GM18517 (cell line): Measurements from ENCODE around the gene TRAPPC12.

ENCODE experiments used
- ATAC-seq: cut with Tn5 transposase; IDR thresholded peaks from one replicate; pipeline ENCODE4 v1.9.1; 2021; ENCODE audit warnings: mild to moderate bottlenecking, moderate library complexity; ENCODE audit not compliant: unreplicated experiment

The TRAPPC12 gene

DNA sequence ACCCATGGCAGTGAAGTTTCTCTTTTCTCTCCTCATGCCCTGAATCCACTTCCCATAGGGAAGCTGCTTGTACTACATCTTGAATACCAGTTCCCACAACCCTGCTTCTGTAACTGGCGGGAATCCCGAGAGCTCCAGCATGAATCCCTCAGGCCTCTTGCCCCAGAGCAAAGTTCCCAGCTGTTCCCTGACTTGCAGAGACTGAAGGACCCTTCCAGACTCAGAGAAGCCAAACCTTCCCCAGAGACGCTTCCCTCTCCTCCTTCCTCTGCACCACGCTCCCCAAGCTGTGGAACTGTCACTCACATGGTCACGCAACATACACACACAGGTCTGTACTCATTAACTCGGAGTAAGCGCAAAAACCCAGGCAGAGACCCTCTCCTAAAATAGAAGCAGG, 26.4 kb downstream of the TRAPPC12 start:
- no peak for ATAC-seq

DNA sequence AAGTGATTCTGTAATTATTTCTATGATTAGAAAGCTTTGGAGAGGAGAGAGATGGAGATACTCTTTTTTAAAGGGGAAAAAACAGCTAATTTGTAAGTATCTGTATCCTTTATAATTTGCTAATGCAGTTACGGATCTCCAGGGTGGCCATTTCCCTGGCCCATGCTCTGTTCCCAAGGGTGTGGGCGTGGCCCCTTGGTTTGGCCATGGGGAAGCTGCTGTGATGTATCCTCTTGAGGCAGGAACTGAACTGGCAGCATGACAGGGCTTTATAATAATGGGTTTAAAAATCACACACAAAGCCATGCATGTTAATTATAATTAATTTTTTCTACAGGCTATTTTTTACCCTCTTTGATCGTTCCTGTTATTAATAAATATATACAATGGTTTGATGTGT, 27.0 kb downstream of the TRAPPC12 start:
- no peak for ATAC-seq

DNA sequence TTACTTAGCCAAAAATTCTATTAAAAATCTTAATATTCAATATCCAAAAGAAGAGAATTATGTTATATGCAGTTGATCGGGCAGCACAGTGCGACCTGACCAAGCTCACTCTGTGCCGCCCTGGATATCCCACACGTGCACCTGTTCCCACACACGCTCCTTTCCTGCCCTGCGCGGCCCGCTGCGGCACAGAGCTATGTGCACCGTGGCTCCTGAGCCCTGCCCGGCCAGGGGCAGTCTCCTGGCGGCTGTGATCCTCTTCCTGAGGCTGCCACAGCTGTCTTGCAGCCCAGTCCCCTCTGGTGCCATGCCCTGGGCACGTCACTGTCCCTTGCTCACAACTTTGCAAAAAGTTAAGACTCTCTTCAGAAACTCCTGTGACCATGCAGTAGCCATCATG, 29.3 kb downstream of the TRAPPC12 start:
- no peak for ATAC-seq

GRCh38 chr2:3409627-3410170, 30.2 kb downstream of the TRAPPC12 start:
- no peak for ATAC-seq

GRCh38 chr2:3411103-3411502, 31.6 kb downstream of the TRAPPC12 start:
- ATAC-seq: no peak

DNA sequence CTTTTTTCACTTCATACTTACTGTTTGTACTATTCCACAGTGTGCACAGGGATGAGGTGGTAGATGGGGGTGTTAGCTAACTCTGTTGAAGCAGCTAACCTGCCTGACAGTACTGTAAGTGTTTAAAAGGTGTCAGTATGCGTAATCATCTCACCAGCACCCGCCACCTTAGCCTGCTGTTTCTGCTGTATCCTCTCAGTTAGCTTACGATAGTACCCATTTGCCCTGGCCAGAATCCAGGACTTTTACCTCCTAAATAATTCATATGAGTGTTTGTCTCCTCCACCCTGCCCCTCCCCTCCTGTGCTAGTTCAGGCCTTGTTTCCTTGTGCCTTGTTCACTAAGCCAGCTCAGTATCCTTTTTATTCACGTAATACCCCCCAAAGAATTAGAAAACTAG, 34.2 kb downstream of the TRAPPC12 start:
- no peak for ATAC-seq

- ATAC-seq: no peak
These were observed 34.8 kb downstream of the TRAPPC12 start for GRCh38 chr2:3414133-3414860.

- ATAC-seq: no peak
These were observed 39.4 kb downstream of the TRAPPC12 start for GRCh38 chr2:3418766-3419404.

DNA sequence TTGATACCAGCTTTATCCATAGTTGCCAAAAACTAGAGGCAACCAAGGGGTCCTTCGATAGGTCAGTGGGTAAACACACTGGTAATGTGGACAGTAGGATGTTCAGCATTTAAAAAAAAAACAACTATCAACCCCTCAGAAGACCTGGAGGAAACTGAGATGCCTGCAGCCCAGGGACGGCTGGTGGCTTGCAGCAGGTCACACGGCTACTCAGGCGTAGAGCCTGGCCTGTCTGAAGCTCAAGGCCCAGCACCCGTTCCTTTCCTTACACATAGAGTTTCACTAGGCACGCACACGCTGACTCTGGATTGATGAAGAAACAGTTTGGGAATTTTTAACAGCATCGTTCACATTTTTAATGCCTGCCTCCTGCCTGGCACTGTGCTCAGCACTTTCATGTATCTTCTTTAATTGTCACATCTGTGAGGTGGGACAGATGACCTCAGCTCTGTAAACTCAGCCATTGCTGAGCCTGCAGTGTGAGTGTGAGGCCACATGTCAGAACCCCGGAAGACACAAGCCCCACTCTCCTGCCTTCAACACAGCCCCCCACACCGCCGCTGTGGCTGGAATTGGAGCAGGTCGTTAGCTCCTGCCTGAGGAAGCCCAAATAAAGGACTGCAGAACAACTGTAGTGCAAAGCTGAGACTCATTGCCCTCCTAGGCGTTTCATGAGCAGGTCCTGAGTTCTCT, 40.7 kb downstream of the TRAPPC12 start:
- no peak for ATAC-seq

- ATAC-seq: no peak
These were observed 41.4 kb downstream of the TRAPPC12 start for GRCh38 chr2:3420769-3421397.

GRCh38 chr2:3421580-3421979, 42.1 kb downstream of the TRAPPC12 start:
- no peak for ATAC-seq

DNA sequence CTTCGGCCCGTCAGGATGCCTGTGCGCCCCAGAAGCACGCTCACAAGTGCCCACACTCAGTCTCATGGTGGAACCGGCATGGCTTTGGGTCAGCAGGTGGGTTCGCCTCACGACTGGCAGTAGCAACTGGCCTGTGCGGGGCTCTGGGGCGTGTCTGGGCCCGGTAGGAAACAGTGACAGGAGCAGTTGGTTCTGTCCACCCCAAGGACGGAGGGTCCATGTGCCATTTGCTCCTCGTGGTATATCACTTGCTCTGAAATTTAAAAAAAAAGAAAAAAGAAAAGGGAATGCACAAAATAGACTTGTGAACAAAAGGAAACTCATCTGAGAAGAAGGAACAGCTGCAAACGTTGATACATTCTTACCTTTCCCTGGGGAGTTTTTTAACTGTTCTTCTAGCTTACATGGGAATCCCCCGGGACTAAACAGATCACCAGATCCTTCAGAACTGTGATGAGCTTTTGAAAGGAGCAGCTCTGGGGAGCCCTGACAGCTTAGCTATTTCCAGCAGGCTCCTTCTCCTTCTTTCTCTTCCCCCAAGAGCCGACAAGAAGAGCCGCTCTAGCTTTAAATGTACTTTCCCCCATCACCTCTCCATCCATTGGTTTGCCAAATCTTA, 42.8 kb downstream of the TRAPPC12 start:
- no peak for ATAC-seq

DNA sequence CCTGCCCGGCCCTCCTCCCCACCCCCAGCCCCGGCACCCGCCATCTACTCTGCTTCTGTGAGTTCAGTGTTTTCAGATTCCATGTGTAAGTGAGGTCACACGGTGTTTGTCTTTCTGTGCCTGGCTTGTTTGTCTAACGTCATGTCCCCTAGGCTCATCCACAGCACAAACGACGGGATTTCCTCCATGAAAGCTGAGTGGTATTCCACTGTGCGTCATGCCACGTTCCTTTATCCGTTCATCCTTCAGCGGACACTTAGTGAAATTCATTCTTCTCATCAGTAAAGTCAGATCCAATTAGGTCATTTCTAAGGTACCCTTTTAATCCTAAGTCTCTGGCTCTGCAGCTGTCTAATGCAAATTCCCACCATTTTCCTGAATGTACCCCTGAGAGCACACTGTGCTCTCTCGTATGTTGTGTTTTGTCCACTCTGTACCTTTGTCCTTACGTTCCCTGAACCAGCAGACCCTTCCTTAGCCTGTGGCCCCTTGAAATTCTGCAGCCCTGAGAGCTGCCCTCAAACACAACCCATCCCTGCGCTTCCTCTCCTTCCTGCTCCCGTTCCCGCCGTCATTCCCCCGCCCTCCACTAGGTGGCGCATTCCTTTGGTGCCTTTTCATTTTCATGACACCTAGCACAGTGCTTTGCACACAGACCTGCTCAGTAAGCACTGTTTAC, 44.1 kb downstream of the TRAPPC12 start:
- peak; percentile 69 for ATAC-seq

DNA sequence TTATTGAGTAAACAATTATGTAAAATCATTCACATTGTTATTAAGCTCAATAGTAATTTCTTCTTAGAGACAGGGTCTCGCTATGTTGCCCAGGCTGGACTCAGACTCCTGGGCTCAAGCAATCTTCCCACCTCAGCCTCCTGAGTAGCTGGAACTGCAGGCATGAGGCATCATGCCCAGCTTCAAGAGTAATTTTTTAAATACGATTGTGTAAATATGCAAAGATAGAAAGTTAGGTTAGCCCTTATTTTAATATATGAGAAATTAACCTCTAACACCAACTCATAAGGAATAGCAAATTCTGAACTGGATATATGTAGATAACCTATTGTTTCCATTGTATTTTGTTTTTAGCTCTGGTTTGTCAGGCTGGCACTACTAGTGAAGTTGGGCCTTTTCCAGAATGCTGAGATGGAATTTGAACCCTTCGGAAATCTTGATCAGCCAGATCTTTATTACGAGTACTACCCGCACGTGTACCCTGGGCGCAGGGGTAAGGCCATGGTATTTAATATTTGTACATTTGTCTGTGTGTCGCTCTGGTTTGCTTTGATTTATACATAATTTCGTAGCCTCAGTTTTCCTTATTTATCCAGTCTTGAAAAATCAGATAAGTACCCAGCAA, 44.8 kb downstream of the TRAPPC12 start:
- ATAC-seq: no peak

DNA sequence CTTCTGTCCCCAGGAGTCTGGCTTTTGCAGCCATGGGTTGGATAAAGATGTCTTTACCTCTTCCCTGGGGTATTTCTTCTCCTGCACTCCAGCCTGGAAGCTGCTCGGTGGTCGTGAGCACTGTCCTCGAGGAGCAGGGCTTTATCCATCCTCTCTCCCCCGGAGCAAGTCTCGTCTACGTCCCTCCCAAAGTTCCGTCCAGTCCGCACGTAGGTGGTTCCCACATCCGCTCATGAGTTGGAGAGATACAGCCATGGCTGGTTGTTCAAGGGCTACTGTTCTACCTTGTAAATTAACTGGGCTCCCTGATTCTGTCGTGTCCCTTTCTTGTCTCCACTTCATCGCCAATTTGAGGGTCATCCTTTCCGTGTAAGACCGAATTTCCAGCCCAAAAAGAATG, 47.1 kb downstream of the TRAPPC12 start:
- ATAC-seq: no peak

DNA sequence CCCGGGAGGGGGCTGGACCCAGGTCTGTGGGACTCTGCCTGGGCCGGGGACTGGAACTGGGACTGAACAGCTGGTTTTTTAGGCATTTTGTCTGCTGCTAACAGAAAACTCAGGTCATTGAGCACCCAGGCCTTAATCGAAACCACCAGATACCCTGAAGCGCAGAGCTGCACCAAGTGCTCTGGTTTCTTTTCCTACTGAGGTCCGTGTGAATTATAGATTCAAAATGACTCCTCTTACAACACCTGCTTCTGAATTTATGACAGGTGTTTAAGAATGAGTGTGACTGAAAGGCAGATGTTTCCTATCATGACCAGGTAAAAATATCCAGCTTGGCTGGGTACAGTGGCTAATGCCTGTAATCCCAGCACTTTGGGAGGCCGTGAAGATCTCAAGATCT, 47.8 kb downstream of the TRAPPC12 start:
- no peak for ATAC-seq

- ATAC-seq: no peak
These were observed 49.1 kb downstream of the TRAPPC12 start for GRCh38 chr2:3428577-3428976.

DNA sequence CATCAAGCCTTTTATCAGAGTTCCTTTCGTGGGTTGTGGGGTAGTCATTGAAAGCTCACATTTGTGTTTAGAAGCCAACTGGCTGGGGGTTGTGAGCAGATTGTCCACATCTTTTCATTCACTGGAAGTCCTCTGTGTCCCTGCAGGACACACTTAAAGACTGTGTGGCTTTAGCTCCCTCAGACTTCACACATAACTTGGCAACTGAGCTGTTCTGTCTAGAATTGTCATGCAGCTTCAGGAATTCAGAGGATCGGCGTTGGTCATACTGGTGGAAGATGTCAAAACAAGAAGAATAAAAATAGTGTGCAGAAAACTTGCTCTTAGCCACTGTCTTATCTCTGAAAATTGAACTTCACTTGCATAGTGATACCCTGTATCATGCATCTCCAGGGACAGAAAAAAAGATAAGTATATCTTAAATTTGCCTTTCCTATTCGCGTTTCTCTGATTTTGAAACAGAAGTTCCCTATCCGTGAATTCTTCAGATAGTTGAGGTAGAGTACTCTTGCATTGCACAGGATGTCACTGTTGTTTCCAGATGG, 49.6 kb downstream of the TRAPPC12 start:
- no peak for ATAC-seq

DNA sequence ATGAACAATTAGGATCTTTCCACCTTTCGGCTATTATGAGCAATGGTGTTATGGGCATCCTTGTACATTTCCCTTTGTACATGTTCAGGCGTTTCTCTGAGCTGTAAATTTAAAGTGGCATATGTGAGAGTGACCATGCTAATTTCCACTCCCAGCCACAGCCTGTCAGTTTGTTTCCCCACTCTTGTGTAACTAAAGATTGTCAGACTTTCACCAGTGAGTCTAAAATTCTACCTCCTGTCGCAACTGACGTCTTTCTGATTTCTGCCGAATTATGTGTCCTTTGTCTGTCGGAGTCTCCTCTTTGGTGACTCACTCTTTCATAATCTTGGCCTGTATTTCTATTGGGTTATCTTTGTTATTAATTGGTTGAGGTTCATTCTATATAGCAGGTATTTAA, 50.7 kb downstream of the TRAPPC12 start:
- ATAC-seq: no peak
